Brain pericyte (primary cell): ENCODE results near the gene AFDN.

Source experiments
- DNase-seq: peaks from one replicate; pipeline ENCODE4 v3.0.0-alpha.2; 2012; ENCODE audit warnings: low read depth, low spot score

AFDN gene

GRCh38 chr6:168018664-168019063 lies 192.0 kb downstream of the AFDN start:
- DNase-seq: no peak

DNA sequence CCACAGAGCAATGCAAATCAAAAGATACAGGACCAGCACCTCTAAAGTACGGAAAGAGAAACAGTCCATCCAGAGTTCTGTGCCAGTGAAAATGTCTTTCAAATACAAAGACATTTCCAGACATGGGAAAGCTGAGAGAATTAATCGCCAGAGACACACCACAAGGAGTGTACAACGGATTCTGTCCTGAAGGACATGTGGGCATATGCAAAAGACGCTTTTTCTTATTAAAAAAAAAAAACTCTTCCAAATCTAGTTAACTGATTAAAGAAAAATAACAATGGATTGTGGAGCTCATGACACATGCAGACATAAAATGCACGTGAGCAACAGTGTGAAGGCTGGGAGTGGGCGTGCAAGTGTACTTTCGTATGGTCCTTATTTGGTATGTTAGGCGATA lies 193.5 kb downstream of the AFDN start:
- DNase-seq: no peak

- DNase-seq: no peak
These were observed 194.9 kb downstream of the AFDN start for GRCh38 chr6:168021581-168021980.
